ENCODE measurements around the gene DIP2C. TPM values are rescaled to one million over a fixed set of nuclear protein-coding genes. Genes with fewer than 3 reads are reported as not detected.

The DIP2C gene
- polyA plus RNA-seq, 3 donors, result 0.11 TPM; not detected in 2

DNA sequence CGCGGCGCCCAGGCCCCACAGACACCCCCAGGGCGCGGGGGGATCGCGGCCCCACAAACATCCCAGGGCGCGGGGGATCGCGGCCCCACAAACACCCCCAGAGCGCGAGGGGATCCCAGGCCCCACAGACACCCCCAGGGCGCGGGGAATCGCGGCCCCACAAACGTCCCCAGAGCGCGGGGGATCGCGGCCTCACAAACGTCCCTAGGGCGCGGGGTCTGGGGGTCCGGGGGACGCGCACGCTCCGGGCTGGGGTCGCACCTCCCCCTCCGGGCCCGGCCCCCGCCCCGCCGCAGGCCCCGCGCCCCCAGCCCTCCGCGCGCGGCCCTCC is 382 bp downstream of the DIP2C start:
- Mint-ChIP-seq H3K36me3 (no peaks in the 10 kb centered on the region), H3K27ac (no peak overlapping the region), H3K27me3 (ENCODE audit: low read depth in 3 of 3) (peaks cover 38 to 62% (median 38%) of the 10 kb centered on the region in 3 donors), H3K9me3 (peaks cover 0 to 23% (median 5%) of the 10 kb centered on the region in 7 donors), H3K4me3 (no peak overlapping the region), H3K4me1 (no peaks in the 10 kb centered on the region)
- intact Hi-C loops (cut with micrococcal nuclease), result no loop called here
- TF ChIP-seq, protein P1, sequence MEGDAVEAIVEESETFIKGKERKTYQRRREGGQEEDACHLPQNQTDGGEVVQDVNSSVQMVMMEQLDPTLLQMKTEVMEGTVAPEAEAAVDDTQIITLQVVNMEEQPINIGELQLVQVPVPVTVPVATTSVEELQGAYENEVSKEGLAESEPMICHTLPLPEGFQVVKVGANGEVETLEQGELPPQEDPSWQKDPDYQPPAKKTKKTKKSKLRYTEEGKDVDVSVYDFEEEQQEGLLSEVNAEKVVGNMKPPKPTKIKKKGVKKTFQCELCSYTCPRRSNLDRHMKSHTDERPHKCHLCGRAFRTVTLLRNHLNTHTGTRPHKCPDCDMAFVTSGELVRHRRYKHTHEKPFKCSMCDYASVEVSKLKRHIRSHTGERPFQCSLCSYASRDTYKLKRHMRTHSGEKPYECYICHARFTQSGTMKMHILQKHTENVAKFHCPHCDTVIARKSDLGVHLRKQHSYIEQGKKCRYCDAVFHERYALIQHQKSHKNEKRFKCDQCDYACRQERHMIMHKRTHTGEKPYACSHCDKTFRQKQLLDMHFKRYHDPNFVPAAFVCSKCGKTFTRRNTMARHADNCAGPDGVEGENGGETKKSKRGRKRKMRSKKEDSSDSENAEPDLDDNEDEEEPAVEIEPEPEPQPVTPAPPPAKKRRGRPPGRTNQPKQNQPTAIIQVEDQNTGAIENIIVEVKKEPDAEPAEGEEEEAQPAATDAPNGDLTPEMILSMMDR (IDR thresholded peaks at IDR 0.05), result no peak
- no peak overlapping the region for H3K4me3 ChIP-seq (replicated peaks in 1 of 3; ENCODE audit: low read depth in 2 of 3, low read length in 3 of 3)
- 2% methylated on average over 32 of the region's 42 CpGs for WGBS (ENCODE audit: insufficient coverage)
- no peak for DNase-seq
- no peaks in the 10 kb centered on the region for H3K4me1 ChIP-seq (ENCODE audit: control insufficient read depth in 1 of 2, insufficient read depth in 2 of 2, low read length in 2 of 2)
- no peaks in the 10 kb centered on the region for H3K79me2 ChIP-seq (ENCODE audit: insufficient read depth, low read length)
- H3K9me3 ChIP-seq (replicated peaks in 1 of 2; ENCODE audit: control insufficient read depth in 1 of 2, insufficient read depth in 1 of 2, low read length in 2 of 2), result peaks cover 0 to 6% of the 10 kb centered on the region in 2 donors
- no peaks in the 10 kb centered on the region for H4K20me1 ChIP-seq (ENCODE audit: insufficient read depth, low read length)
- no peak overlapping the region for H3K27ac ChIP-seq (ENCODE audit: low read depth in 1 of 2, low read length in 2 of 2)
- H3K4me2 ChIP-seq (replicated peaks; ENCODE audit: extremely low read depth, low read length, poor library complexity, severe bottlenecking), result no peak overlapping the region
- no peak overlapping the region for H2AFZ ChIP-seq (ENCODE audit: insufficient read depth, low read depth, low read length, poor library complexity, severe bottlenecking)
- H3K36me3 ChIP-seq (replicated peaks in 1 of 2; ENCODE audit: control insufficient read depth in 1 of 2, insufficient read depth in 2 of 2, low read length in 2 of 2), result no peaks in the 10 kb centered on the region
- H3K9ac ChIP-seq (ENCODE audit: insufficient read depth, low read length, poor library complexity, severe bottlenecking), result no peak overlapping the region
- H3K27me3 ChIP-seq (ENCODE audit: control insufficient read depth in 2 of 2, insufficient read depth in 2 of 2, low read length in 2 of 2), result peaks cover 5 to 35% of the 10 kb centered on the region in 2 donors

DNA sequence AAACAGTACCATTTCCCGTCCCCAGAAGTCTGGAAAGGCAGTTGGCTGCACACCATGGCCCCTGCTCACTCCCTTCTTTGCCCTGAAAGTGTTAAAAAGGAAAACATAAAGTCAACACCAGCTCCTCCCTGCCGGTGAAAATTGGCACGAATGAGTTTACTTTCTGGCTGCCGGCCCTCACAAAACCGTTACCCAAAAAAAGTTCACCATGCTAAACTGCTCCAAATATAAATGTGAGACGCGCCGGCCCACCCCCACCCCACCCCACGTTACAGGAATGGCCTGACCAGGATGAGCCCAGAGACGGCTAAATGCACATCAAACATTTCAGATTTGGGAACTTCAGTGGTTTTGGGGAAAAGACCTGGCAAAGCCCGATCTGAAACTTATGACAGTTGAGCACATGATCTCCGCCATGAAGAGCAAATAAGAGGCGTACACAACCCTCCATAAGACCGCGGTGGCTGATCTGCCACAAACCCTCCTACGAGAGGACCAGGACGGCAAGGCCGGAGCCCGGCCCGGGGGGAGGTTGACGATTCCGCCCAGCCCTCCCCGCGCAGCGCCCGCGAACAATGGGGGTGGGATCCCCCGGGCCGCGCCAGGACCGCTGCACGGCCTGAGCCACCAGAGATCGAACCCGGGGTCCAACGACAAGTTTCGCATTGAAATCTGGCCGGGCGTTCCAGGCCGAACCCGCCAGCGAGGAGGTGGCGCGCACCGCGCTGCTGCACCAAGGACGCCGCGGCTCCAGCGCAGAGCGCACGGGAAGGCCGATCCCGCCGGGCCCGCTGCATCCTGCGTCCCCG is 952 bp downstream of the DIP2C start:
- Histone ChIP-seq H3K9ac (ENCODE audit: insufficient read depth, low read length, poor library complexity, severe bottlenecking) (no peak overlapping the region), H3K27me3 (ENCODE audit: control insufficient read depth in 2 of 2, insufficient read depth in 2 of 2, low read length in 2 of 2) (peaks cover 5 to 30% of the 10 kb centered on the region in 2 donors), H3K4me1 (ENCODE audit: control insufficient read depth in 1 of 2, insufficient read depth in 2 of 2, low read length in 2 of 2) (no peaks in the 10 kb centered on the region), H3K4me2 (replicated peaks; ENCODE audit: extremely low read depth, low read length, poor library complexity, severe bottlenecking) (no peak overlapping the region), H3K36me3 (replicated peaks in 1 of 2; ENCODE audit: control insufficient read depth in 1 of 2, insufficient read depth in 2 of 2, low read length in 2 of 2) (no peaks in the 10 kb centered on the region), H3K79me2 (ENCODE audit: insufficient read depth, low read length) (no peaks in the 10 kb centered on the region), H4K20me1 (ENCODE audit: insufficient read depth, low read length) (no peaks in the 10 kb centered on the region), H3K4me3 (replicated peaks in 1 of 3; ENCODE audit: low read depth in 2 of 3, low read length in 3 of 3) (no peak overlapping the region), H3K27ac (ENCODE audit: low read depth in 1 of 2, low read length in 2 of 2) (no peak overlapping the region), H2AFZ (ENCODE audit: insufficient read depth, low read depth, low read length, poor library complexity, severe bottlenecking) (no peak overlapping the region), H3K9me3 (replicated peaks in 1 of 2; ENCODE audit: control insufficient read depth in 1 of 2, insufficient read depth in 1 of 2, low read length in 2 of 2) (peaks cover 0 to 6% of the 10 kb centered on the region in 2 donors)
- Mint-ChIP-seq H3K4me1 (no peaks in the 10 kb centered on the region), H3K27me3 (ENCODE audit: low read depth in 3 of 3) (peaks cover 35 to 57% (median 38%) of the 10 kb centered on the region in 3 donors), H3K4me3 (peak overlapping the region in 1 of 2 donors; percentile 82), H3K27ac (peak overlapping the region in 1 of 7 donors; percentile 1), H3K36me3 (no peaks in the 10 kb centered on the region), H3K9me3 (peaks cover 0 to 23% (median 5%) of the 10 kb centered on the region in 7 donors)
- intact Hi-C loops (cut with micrococcal nuclease), result no loop called here
- 9% methylated on average over 47 of the region's 57 CpGs for WGBS (ENCODE audit: insufficient coverage)
- TF ChIP-seq, protein P1 (IDR thresholded peaks at IDR 0.05), result no peak
- DNase-seq, result no peak

All from CD14-positive monocyte (primary cell).